Measurements from ENCODE around the gene REXO1. TPM values are rescaled to one million over a fixed set of nuclear protein-coding genes. Genes with fewer than 3 reads are reported as not detected.

REXO1 gene
- polyA plus RNA-seq, 1 experiment = 11.0 TPM

DNA sequence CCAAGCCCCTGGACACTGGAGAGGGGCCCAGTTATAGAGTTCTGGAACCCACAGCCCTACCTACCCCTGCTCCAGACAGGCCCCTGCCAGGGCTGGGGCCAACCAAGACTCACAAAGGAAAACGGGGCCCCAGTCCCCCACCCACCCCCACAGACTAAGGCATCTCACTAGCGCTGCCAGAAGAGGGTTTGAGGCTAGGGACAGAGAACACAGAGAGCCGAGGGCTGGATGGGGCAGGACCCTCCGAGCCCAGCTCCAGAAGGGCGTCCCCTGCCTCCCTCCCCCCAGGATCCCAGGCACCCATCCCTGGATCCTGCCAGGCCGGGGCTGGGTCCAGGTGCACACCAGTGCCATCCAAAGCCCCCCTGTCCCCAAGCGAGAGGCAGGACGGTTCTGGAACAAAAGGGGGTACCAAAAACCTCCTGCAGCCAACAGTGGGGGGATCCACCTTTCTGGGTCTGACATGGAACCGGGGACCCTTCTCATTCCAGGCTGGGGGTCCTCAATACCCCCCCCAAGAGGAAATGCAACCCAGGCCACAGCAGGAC is 4.4 kb upstream of the REXO1 start:
- Histone ChIP-seq H3K36me3 (ENCODE audit: control insufficient read depth, insufficient read depth, low read length) (peaks cover 3% of the 10 kb centered on the region), H3K4me3 (ENCODE audit: low read depth, low read length) (no peak overlapping the region), H3K27me3 (ENCODE audit: control insufficient read depth, insufficient read depth, low read length) (no peaks in the 10 kb centered on the region)
- TF ChIP-seq CTCF (IDR thresholded peaks at IDR 0.05; ENCODE audit: insufficient read depth, low read depth, low read length) = no peak
- POLR2A ChIA-PET = interaction anchor here (0.6 kb wide), 1 partner anchor 584 kb away, joined by 3 read pairs; the partner anchor contains the start of gene CIRBP
- CTCF ChIA-PET = interaction anchor here (0.9 to 2.1 kb wide), 5 partner anchors 12 to 168 kb away, joined by 3 to 11 read pairs (median 4); no protein-coding TSS in a partner anchor
- no peak for DNase-seq (ENCODE audit: low read depth)

DNA sequence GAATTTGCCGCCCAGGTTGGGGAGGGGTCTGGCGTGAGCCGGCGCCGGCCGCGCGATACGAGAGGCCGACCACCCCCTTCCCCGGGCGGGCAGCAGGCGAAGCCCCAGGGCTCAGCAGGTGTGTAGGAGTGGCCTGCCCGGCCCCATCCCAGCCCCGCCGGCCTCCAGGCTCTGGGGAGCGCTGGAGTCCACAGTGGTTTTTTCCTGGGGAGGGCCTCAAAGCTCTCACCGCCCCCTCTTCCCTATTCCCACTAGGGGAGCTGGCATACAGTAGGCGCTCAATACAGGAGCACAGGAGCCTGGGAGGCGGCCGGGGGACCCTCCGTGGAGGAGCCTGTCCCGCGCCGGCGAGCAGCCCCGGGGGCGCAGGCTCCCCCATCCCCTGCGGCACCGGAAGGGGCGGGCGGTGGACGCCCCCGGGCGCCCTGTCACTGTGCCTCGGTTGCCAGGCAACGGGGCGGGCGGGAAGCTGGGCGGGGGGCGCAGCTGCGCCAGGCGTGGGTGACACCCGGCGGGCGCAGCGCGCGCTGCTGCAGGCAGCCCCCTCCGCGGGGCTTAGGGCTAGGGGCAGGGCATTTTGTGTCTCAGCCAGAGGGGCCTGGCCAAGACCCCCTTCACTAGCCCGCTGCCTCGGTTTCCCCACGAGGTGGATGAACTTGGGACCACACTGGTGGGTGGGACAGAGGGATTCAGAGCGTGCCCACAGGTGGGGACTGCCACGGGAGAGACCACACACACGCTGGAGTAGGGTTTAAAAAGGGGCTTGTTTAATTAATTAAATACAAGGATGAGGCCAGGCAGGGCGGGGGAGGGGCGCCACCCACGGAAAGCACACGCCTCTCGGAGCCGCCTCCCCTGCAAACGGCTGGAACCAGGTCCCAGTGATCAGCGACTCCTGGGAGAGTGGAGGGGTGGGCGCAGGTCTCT is 3.6 kb upstream of the REXO1 start:
- ChIA-PET POLR2A (no interaction called here), CTCF (interaction anchor here (0.8 to 2.1 kb wide), 5 partner anchors 14 to 168 kb away, joined by 3 to 11 read pairs (median 3); no protein-coding TSS in a partner anchor)
- no peak for DNase-seq (ENCODE audit: low read depth)
- no peak overlapping the region for H3K4me3 ChIP-seq (ENCODE audit: low read depth, low read length)
- no peaks in the 10 kb centered on the region for H3K27me3 ChIP-seq (ENCODE audit: control insufficient read depth, insufficient read depth, low read length)
- TF ChIP-seq CTCF (IDR thresholded peaks at IDR 0.05; ENCODE audit: insufficient read depth, low read depth, low read length) = no peak
- H3K36me3 ChIP-seq (ENCODE audit: control insufficient read depth, insufficient read depth, low read length) = peaks cover 3% of the 10 kb centered on the region

GRCh38 chr19:1850809-1851653 is 2.7 kb upstream of the REXO1 start:
- Histone ChIP-seq H3K4me3 (ENCODE audit: low read depth, low read length) (no peak overlapping the region), H3K27me3 (ENCODE audit: control insufficient read depth, insufficient read depth, low read length) (no peaks in the 10 kb centered on the region), H3K36me3 (ENCODE audit: control insufficient read depth, insufficient read depth, low read length) (peaks cover 3% of the 10 kb centered on the region)
- TF ChIP-seq CTCF (IDR thresholded peaks at IDR 0.05; ENCODE audit: insufficient read depth, low read depth, low read length) = no peak
- no peak for DNase-seq (ENCODE audit: low read depth)
- POLR2A ChIA-PET = no interaction called here
- CTCF ChIA-PET = interaction anchor here (0.8 to 2.1 kb wide), 2 partner anchors 13 to 25 kb away, joined by 3 to 11 read pairs; no protein-coding TSS in a partner anchor

DNA sequence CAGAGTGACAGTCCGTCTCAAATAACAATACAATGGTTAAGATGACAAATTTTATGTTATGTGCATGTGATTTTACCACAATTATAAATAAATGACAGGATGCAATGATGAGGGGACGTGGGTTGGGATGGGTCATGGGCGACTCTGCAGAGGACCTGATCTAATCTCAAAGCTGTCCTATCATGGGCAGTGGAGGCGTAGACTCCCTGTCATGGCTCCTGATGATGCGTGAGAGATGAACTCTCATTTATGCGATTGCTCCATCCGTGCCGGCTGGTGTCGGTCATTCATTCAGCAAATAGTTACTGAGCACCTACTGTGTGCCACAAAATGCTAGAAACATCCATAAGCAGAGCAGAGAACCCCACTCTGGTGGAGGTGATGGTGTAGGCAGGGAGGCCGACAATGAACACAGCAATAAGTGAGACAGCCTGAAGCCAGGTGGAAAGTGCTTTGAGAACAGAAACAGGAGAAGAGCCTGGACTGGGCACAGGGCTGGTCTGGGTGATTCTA is 1.7 kb upstream of the REXO1 start:
- ChIA-PET CTCF (interaction anchor here (1.2 to 2.1 kb wide), 3 partner anchors 8 to 209 kb away, joined by 3 to 17 read pairs (median 7); no protein-coding TSS in a partner anchor), POLR2A (no interaction called here)
- Histone ChIP-seq H3K27me3 (ENCODE audit: control insufficient read depth, insufficient read depth, low read length) (no peaks in the 10 kb centered on the region), H3K36me3 (ENCODE audit: control insufficient read depth, insufficient read depth, low read length) (peaks cover 3% of the 10 kb centered on the region), H3K4me3 (ENCODE audit: low read depth, low read length) (no peak overlapping the region)
- no peak for DNase-seq (ENCODE audit: low read depth)
- TF ChIP-seq CTCF (IDR thresholded peaks at IDR 0.05; ENCODE audit: insufficient read depth, low read depth, low read length) = no peak

Data from BJ (cell line).